ENCODE data around the gene DNAJB14.

DNA sequence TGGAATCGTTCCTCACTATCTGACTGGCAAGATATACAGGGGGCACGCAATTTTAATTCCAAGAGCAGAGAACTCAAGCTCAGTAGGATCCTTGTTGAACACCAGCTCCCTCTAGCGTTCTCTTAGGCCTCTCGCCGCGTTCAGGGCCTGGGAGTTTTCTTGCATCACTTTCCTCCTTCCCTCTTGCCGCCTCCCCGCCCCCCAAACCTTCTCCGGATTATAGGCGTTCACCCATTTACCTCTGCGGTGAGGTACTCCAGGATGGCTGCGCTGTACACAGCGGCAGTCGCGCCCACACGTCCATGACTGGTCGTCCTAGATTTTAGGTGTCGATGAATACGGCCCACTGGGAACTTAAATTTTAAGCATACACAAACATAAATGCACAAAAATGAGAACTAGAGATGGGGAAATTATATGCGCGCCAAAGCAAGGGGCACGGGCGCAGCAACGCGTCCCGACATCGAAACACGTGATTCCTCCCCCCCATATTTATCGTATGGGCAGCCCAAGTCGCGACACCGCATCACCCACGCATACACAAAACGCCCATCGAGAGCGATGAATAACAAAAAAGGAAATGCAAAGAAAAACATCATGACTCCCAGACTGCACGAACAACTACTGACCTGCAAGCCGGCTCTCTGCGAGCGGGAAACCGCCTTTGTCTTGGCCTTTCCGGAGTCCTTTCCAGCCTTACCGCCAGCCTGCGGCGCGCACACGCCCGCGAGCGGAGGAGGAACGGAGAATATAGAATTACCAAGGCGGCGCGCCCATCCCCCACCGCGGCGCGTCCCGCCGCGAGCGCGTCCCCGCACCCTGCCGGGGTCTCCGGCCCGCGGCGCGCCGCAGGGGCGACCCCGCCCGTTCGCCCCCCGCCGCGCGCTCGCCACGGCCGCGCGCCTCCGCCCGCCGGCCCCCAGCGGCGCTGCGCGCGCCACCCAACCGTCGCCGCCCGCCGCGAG lies 2.9 kb upstream of the DNAJB14 start:
- TF ChIP-seq SIN3A (IDR thresholded peaks at IDR 0.05; ENCODE audit: borderline replicate concordance, insufficient read depth, low read depth, low read length) (no peak), CTCF (IDR thresholded peaks at IDR 0.05) (peak; percentile 85), POLR2AphosphoS5 (IDR thresholded peaks at IDR 0.05; ENCODE audit: low read depth, low read length) (no peak; the same call in 1 of the 2 replicates)

Data from Panc1 (cell line).